Islet of Langerhans (tissue), 1 donor: ENCODE data around the gene MEGF11.

ENCODE experiments used
- FAIRE-seq: peaks from one replicate; lab custom pipeline; 2011; peaks lifted over from hg19 to GRCh38; lab: Jason Lieb, UNC

The MEGF11 gene

DNA sequence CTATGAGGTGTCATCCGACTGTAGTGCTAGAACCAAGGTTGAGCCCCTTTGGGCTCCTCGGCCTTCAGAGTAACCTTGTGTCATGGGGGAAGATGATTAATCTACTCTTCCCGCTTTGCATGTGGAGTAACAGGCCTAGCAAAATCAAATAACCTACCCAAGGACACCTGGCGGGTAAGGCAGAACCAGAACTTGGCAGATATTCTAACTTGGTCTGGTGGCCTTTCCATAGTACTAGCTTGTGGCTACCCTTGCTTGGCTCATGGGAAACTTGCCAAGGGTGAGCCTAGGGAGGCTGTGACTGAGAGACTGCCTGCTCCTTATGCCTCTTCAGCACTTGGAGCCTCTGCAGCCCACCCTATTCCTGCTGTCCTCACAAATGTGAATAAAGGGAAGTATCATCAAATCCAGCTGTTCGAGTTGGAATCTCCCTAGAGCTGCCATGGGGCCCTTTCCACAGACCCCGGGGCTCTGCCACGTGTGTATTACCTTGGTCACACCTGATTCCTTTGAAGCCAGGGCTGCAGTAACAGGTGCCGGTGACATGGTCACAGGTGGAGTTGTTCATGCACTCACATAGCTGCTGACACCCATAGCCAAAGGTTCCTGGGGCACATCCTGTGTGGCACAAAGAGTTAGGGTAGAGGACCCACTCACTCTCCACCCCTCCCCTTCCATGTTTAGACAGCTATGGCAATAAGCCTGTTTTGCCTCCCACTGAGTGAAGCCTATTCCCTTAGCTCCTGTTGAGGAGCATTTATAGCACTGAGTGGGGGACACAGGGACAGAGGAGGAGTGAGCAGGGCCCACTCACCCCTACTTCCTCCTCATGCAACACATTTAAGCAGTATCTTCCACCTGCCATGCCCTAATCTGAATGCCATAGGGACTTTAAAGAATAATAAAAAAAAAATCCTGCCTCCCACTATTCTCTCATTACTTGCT, 338.3 kb downstream of the MEGF11 start:
- FAIRE-seq: no peak

DNA sequence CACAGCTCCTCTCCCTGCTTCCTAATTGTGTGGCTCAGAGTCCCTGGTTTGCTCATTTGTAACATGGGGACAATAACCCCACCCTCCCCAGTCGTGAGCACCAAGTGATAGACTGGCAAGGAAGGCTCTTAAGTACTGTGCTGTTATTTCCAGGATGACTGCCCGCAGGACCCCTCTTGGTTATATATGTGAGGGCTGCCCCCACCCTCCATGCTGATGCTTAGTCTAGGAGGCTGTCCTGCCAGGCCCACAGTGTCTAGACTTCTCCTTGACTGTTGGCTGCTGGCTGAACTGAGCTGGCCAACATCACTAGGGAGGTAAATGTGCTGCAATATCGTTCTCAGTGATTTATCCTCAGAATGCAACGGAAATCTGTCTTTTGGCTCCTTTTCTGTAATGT, 339.2 kb downstream of the MEGF11 start:
- no peak for FAIRE-seq

DNA sequence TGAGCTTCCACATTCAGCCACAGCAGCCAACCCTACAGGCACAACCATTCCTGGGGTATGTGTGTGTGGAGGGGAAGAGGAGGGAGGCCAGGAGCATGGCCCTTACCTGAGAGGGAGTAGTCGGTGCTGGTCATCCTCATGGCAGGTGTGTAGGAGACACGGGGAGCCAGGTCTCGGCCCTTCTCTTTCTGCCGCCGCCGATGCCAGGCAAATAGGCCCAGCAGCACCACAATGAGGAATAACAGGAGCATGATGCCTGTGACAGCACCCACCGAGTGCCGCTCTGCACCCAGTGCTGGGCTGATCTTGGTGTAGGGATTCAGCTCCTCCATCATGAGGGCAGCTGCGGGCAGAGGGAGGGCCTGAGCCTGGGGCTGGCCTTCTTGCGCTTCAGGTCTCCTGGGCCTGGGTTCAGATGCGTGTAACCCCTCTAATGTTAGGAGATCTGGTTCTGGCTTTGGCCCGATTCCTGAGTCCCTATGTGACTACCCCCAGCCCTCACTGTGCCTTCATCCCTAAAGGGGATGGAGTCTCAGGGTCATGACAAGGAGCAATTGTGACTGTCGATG, 339.8 kb downstream of the MEGF11 start:
- no peak for FAIRE-seq

DNA sequence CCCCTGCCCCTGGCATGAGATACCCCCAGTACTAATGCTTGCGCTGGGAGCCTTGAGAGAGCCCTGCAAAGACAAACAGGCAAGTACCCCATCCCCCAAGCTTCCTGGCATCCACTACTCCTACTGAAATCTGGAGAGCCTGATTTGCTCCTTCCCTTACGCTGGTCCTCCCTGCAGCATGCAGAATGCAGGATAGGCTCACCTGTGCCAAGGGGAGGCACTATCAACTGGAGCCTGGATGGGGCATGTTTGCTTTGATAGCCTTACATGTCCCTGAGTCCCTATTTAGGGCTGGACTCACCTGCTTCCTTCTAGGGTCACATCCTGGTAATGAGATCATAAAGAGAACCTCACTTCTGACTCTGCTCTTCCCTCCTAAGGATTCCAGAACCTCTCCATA, 341.3 kb downstream of the MEGF11 start:
- FAIRE-seq: no peak

DNA sequence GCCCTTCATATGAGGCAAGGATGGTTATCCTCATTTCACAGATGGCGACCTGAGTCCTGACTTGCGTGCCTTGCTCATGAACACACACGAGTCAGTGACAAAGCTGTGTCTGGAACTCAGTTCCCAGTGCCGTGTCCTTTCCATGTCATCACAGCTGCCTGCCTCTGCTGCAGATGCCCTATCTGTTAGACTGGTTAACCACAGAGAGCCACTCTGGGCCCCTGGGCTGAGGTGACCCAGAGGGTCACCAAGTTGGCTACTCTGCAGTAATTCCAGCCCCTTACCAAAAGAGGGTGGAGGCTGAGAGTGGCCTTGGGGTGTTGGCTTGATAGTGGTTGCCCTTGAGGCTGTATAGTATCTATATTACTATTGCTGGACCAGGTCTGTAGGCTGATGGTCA, 343.2 kb downstream of the MEGF11 start:
- no peak for FAIRE-seq

DNA sequence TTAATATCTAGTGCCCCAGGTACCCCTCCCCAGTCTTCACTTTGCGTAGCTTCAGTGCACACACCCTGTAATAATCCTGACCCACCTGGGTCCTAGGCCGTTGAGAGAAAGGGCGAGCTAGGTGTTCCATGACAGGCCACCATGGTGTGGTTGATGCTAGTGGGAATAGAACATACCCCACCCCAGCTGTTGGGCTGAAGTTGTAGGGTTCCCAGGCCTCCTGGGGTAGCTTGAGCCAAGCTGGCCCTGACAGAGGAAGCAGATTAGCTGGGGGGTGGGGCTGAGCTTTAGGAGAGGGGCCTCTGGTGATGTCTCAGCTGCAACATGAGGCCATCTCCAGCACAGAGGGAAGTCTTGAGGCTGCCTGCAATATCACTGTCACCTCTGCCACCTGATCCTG, 343.7 kb downstream of the MEGF11 start:
- no peak for FAIRE-seq

DNA sequence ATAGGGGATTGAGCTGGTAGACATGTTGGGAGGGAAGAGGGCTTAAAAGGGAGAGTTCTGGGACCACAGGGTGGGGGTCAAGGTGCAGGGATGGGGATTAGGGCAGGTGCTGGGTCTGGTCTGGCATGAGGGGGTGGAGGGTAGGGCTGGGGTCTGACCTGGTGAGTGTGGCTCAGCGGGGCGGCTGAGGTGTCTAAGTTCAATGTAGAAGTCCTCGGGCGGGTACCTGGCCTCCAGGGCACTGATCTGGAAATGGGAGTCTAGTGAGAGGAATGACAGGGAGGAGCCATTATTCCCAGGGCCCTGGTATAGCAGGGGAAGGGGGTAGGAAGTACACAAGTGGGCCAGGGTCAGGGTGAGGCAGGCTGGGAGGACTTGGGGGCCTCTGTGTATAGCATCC, 344.7 kb downstream of the MEGF11 start:
- no peak for FAIRE-seq

DNA sequence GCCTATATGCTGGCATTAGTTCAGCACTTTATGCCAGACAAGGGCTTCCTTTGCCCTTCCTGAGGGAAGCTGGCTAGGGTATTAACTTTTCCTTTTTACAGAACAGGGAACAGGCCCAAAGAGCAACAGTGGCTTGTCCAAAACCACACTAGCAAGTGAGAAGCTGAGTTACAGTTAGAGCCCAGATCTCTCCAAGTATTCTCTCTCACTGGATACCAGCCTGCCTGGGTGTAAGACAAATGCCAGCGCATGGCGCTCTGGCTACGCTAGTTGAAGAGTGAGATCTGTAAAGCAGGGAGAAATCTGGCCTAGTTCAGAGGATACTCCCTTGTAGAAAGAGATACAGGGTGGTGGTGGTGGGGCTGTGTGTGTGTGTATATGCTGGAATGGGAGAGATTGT, 345.9 kb downstream of the MEGF11 start:
- no peak for FAIRE-seq

DNA sequence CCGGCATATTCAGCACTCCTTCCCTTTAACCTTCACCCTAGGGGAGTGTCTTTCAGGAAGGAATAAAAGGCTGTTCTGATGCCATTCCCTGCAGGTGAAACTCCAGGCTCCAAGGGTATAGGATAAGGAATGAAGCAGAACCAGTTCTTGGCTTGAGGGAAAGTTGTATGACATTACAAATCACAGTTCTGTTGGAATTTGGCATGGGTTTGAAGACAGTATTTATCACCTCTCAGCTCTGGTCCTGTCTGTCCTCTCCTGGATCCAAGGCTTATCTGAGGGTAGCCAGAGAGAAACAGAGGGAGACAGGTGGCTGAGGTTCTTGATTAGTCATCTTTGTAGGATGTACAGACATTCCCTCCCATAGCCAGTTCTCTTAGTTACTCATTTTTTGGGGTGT, 347.2 kb downstream of the MEGF11 start:
- no peak for FAIRE-seq

DNA sequence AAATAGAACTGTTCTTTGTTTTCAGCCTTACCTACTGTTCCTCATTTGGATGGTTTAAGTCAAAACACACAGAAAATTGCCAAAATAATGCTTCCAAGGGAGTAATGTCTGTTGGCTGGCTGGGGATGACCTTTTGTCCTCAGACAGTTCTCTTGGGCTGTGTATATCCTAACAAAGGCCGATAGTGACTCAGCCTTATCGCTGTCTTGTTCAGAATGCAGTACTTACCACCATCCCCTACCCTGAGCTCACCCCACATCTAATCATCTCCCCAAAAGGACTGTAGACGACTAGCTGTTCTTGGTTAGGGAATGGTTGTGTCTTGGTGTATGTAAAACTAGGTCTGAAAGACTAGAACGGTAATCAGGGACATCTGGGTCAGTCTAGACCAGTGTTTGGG, 349.2 kb downstream of the MEGF11 start:
- no peak for FAIRE-seq

DNA sequence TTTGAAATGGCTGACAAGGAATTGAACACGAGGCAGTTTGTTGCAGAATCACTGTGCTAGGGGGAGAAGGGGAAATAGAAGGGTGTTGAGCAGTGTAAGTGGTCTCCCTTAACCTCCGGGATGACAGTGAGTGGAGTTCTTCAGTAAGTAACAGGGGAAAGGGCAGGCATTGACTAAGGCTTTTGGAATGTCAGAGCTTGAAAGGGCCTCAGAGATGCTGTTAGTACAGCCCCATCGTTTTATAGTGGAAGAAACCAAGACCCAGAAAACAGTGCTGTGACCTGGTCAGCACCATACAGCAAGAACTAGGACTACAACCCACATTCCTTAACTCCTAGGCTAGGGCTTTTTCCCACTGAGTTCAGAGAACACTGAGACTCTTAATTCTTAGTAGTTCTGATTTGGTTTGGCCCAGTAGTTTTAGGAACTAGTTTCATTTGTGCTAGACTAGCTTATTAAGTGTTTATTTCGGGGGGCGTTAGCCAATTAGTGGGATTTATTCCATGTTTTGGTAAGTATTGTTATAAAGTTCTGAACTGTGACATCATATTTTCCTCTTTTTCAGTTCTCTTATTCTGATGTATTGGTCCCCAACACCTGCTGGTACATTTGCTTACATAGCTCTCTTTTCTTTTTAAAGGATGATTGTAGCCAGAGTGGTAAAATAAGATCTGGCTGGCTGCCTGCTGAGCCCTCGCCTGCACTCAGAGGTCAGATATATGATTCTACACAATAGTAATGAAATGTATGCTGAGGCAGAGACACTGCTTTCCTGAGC, 350.1 kb downstream of the MEGF11 start:
- FAIRE-seq: no peak

DNA sequence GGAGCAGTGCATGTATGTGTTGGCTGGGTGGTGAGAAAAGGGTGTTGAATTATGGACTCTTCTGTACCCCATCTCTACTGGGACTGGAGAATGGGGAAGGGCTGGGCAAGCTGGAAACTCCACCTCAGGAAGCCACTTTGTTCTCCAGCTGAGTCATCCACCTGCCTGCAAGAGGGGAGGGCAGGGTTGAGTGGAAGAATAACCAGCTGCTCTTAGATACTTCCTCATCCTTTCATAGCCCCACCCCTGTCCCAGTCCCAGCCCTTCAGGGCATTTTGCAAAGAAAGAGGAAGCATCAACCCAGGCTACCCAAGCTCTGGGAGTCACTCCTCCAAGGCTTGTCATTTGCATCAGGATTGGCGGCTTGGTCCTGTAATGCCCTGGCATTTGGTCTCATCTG, 351.2 kb downstream of the MEGF11 start:
- FAIRE-seq: no peak

DNA sequence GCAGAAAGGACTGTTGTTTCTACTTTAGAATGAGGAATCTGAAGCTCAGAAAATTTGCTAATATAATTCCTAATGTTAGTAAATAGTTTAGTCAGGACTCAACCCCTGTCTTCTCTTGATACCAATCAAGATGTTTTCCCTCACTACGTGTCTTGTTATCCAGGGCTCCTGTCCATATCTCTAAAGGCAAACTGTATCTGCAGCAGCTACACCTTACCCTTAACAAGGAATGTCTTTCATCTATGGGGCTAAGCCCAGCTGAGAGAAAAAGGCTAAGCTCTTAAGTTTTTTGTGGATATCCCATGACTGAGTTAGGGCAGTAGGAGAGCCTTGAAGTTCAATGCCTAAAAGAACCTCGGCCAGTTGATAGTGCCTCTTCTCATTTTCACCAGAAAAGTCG, 351.7 kb downstream of the MEGF11 start:
- FAIRE-seq: no peak

DNA sequence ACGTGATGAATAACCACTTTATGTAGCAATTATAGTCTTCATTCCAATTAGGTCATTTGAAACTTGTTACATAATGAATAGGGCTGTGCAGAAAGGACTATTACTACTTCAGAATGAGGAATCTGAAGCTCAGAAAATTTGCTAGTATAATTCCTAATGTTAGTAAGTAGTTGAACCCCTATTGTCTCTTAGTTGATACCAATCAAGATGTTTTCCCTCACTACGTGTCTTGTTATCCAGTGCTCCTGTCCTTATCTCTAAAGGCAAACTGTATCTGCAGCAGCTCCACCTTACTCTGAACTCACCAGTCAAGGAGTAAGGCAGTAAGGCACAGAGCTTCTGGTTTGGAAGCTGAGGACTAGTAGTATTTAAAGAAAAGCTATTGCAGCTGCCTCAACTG, 352.2 kb downstream of the MEGF11 start:
- FAIRE-seq: no peak

DNA sequence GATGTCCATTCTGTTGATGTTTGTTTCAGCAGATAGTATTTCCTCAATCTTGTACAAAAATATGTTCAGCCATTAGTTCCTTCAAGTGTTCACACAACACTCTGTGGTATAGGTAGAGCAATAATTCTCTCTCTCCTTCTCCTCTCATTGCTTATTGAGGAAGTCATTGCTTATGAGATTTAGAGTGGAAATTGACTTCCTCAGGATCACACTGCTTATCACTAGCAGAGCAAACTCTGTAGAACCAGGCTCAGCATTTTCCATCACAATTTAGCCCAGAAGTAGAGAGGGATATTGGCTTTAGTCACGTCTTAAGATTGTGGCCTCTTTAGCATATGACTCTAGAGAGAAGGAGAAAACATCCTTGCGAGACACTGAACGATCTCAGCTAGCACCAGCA, 353.1 kb downstream of the MEGF11 start:
- FAIRE-seq: no peak

DNA sequence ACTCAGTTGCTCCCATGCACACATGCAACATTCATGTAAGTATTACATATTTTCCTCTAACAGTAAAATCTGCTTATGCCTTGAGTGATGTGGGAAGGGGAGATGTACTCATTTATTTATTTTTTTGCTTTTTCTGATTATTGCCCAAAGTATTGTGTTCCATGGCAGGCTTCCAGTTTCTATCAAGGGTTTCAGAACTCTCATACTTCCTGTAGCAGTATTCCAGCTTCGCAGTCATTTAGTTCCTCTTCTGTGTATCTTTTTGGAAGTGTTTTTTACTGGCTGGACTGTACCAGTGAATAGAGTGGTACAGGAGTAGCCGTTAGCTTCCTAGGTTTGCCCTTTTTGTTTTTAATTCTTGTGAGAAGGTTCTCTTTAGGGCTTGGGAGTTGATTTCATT, 357.3 kb downstream of the MEGF11 start:
- FAIRE-seq: no peak

DNA sequence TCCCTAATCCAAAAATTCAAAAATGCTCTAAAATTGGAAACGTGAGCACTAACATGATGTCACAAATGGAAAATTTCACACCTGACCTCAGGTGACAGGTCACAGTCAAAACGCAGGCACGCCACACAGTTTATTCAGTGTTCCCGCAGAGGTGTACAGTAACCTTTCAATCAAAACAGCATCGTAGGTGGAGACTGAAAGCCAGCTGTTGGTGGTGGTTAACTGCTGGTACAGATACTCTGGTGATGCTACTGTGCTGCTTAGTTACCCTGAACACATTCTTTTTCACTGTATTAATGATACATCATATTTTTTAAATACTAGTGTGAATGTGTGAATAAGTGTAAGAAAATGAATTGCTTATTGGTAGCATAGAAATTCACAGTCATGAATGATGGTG, 360.5 kb downstream of the MEGF11 start:
- FAIRE-seq: peak; percentile 53

DNA sequence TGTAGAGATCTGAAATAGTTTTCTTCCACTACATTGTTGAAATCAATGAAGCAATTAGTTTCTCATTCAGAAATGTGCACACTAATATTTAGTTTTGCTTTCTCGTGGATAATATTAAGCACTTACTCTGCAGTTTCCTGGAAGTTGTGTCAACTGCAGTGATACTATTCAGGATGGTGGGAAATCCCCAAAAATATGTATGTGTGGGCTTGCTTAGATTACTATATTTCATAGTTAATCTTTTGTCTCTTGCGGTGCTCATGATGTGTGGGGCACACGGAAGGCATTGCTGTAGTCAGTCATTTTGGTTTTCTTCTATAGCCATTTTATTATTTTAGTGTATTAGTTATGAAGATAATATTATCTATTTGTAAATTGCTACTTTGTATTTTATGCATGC, 364.6 kb downstream of the MEGF11 start:
- FAIRE-seq: no peak

DNA sequence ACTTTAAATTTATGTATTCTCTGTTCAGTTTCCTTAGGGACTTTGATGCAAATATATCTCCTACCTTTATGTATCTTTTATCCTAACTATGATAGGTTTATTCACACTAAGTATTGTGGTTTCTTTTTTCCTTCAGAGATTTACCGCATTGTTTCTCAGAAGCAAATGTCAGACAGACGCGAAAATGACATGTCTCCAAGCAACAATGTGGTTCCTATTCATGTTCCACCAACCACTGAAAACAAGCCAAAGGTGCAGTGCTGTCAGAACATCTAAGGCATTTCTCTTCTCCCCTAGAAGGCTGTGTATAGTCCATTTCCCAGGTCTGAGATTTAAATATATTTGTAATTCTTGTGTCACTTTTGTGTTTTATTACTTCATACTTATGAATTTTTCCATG, 366.0 kb downstream of the MEGF11 start:
- peak; percentile 9 for FAIRE-seq

DNA sequence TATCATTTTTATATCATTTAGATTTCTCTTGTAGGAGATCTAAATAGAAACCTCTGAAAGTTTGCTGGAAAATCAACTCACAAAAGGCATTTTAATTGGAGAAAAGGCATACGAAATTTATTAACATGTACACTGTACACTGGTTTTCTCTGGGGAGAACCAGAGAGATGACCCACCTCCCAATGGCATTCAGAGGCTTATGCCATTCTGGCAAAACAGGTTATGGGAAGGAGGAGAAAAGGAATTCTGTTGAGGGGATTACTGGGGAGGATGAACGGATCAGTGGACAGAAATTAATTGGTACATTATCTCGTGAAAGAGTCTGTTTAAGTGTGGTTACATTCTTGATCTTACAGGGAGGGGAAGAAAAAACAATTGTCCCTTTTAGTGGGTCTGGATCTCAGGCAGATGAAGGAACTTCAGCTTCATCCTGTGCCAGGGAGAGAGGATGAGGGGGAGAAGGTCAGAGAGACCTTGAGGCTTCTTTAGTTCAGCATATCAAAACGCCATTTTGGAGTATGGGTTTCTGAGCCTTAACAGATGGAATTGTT, 367.8 kb downstream of the MEGF11 start:
- FAIRE-seq: no peak

DNA sequence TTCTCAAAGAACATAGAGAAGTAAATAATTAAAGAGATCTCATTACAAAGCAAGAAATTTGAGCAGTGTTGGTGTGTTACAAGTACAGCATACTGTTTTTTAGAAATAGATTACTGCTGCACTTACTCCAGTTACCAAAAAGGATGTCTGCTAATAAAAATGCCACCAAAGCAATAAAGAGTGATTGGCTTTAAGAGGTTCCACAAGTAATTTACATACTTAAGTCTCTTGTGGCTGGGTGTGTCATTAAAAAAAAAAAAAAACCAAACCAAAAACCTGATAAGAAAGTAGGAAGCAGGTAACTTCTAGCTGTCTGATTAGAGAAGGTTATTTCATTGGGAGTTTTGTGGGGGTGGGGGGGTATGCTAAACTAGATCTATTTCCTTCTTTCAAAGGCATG, 369.0 kb downstream of the MEGF11 start:
- peak; percentile 27 for FAIRE-seq

DNA sequence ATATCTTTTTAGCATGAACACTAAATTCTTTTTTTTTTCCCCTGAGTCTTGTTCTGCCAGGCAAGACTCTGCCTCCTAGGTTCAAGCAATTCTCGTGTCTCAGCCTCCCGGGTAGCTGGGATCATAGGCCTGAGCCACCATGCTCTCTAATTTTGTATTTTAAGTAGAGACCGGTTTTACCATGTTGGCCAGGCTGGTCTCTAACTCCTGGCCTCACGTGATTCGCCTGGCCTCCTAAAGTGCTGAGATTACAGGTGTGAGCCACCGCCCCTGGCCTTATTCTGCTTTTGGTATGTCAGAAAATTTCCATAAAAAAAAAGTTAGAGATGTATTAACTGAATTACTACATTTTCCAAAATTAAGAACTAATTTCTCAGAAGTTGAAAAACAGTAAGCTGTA, 370.0 kb downstream of the MEGF11 start:
- no peak for FAIRE-seq
